GM19467 (cell line): ENCODE measurements around the gene CCDC178.
"Not testable (repeated sequence)": the region's sequence is repeated elsewhere in the genome, so short reads cannot be mapped to it uniquely, and the experiment has no call there.

Source experiments
- ATAC-seq: cut with Tn5 transposase; IDR thresholded peaks from one replicate; pipeline ENCODE4 v1.9.1; 2021; ENCODE audit warnings: mild to moderate bottlenecking, moderate library complexity; ENCODE audit not compliant: unreplicated experiment

The CCDC178 gene

GRCh38 chr18:33440060-33441043, at the start of gene CCDC178:
CCDC178 (minus strand) TSS chr18:33440721; CDS start chr18:33412088, 28,633 bp downstream.
- ATAC-seq: no peak

GRCh38 chr18:33483908-33484307, 43.4 kb upstream of the CCDC178 start:
- ATAC-seq: no peak

GRCh38 chr18:33472509-33472908, 32.0 kb upstream of the CCDC178 start:
- no peak for ATAC-seq

- no peak for ATAC-seq
These were observed 29.7 kb upstream of the CCDC178 start for GRCh38 chr18:33470216-33470615.

GRCh38 chr18:33469699-33470098, 29.2 kb upstream of the CCDC178 start:
- ATAC-seq: no peak

GRCh38 chr18:33467531-33467930, 27.0 kb upstream of the CCDC178 start:
- ATAC-seq: no peak

GRCh38 chr18:33466822-33467221, 26.3 kb upstream of the CCDC178 start:
- ATAC-seq: no peak

GRCh38 chr18:33460681-33461080, 20.2 kb upstream of the CCDC178 start:
- no peak for ATAC-seq

GRCh38 chr18:33459612-33460011, 19.1 kb upstream of the CCDC178 start:
- ATAC-seq: no peak

- ATAC-seq: no peak
These were observed 6.1 kb upstream of the CCDC178 start for GRCh38 chr18:33446604-33447003.

GRCh38 chr18:33444709-33445108, 4.2 kb upstream of the CCDC178 start:
- ATAC-seq: no peak

- no peak for ATAC-seq
These were observed 7.7 kb downstream of the CCDC178 start for GRCh38 chr18:33432857-33433256.

- ATAC-seq: no peak
These were observed 13.0 kb downstream of the CCDC178 start for GRCh38 chr18:33427549-33427948.

GRCh38 chr18:33424266-33424946, 16.1 kb downstream of the CCDC178 start:
- ATAC-seq: no peak

- no peak for ATAC-seq
These were observed 19.3 kb downstream of the CCDC178 start for GRCh38 chr18:33421225-33421624.

- no peak for ATAC-seq
These were observed 36.2 kb downstream of the CCDC178 start for GRCh38 chr18:33404244-33404873.

- not testable (repeated sequence) for ATAC-seq
These were observed 41.6 kb downstream of the CCDC178 start for GRCh38 chr18:33398939-33399338.

GRCh38 chr18:33375829-33376228, 64.7 kb downstream of the CCDC178 start:
- no peak for ATAC-seq

- ATAC-seq: no peak
These were observed 68.1 kb downstream of the CCDC178 start for GRCh38 chr18:33372442-33372841.

GRCh38 chr18:33369711-33370449, 70.6 kb downstream of the CCDC178 start:
- no peak for ATAC-seq

GRCh38 chr18:33356735-33357134, 83.8 kb downstream of the CCDC178 start:
- ATAC-seq: no peak
